NCI-H2081 (cell line): ENCODE data around the gene TNS3.
"Not testable (repeated sequence)": the region's sequence is repeated elsewhere in the genome, so short reads cannot be mapped to it uniquely, and the experiment has no call there.

Experiments used
- DNase-seq, 2 experiments: peaks; one replicate each; lab custom pipeline; 2025; lab: John Stamatoyannopoulos, UW

Gene TNS3

DNA sequence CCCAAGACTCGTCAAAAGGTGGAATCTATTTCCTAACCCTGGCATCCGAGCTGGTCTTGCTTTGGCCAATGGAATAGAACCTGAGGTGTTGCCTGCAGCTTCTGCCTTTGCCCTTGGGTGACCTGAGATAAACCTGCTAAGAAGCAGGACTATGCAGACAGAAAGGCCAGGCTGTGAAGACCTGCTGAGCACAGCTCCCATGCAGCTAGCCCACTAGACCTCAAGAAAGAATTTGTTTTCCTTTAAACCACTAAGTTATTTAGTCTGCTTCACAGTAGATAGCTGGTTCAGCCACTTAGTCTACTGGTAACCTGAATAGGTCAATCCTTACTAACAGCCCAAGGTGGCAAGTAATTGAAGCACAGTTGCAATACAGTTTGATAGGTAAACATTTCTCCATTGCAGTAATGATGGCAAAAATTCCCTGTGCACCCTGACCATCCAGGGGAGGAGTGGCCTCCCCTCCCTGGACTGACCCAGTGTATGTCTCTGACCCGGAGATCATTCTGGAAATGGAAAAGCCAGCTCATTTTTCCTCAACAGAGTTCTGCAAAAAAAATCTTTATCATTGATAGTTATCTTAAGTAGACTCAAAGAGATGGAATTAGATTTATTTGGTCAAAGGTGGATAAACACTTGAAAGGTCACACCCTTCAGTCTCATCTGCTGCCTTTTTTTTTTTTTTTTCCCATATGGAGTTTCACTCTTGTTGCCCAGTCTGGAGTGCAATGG lies 20.0 kb downstream of the TNS3 start:
- no peak for DNase-seq

GRCh38 chr7:47559306-47560220 lies 22.3 kb downstream of the TNS3 start:
- no peak for DNase-seq

DNA sequence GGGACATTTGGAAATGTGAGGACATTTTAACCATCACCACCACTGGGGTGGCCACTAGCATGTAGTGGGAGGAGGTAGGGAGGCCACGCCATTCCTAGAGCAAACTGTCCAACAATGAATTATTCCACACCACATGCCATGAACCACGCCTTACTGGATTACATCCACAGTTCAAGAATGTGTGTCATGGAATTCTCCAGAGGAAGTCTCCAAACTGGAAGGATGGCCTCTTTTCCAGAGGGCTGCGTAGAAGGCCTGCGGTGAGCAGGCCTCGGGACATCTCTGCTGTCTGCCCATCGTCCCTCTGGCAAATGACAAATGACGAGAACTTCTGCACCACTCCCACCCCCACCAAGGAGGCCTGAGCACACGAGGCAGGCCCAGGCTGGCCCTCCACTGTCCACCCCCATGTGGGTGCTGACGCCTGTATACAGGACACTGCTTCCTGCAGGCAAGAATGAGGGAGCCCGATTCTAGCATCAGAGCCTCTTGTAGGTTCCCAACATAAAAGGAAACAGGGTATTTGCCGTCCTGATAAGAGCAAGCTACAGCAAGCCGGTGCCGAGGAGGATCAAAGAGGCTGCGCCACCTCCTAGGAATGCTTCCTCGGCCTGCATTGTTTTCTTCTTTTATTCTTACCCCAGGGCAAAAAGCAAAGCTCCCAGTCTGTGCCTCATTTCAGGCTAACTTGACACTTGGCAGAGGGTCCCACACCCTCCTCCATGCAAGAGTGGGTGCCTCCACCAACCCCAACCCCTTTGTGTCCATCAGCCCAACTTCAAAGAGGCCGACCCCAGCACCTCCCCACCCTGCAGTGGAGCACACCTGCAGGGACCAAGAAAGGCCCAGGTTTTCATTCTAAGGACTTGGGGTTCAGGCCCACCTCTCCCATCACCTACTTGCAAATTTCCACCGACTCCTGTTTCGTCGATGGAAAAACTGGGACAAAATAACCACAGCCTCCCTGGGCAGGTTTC lies 23.9 kb downstream of the TNS3 start:
- no peak for DNase-seq

- no peak for DNase-seq
These were observed 24.6 kb downstream of the TNS3 start for GRCh38 chr7:47557317-47557693.

GRCh38 chr7:47556511-47557180 lies 25.3 kb downstream of the TNS3 start:
- DNase-seq: no peak

- DNase-seq: no peak
These were observed 28.6 kb downstream of the TNS3 start for GRCh38 chr7:47553309-47553708.

DNA sequence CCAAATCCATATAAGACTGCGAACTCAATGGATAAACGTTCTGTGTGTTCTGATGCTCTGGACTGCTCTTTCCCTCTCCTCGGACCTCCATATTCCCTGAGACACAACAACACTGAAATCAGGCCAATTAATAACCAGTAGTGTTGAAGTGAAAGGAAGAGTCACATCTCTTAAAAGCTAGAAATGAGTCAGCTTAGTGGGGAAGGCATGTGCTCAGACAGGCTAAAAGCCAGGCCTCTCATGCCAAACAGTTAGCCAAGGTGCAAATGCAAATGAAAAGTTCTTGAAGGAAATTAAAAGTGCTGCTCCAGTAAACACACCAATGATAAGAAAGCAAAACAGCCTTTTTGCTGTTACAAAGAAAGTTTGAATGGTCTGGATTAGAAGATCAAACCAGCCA lies 29.3 kb downstream of the TNS3 start:
- DNase-seq: no peak

DNA sequence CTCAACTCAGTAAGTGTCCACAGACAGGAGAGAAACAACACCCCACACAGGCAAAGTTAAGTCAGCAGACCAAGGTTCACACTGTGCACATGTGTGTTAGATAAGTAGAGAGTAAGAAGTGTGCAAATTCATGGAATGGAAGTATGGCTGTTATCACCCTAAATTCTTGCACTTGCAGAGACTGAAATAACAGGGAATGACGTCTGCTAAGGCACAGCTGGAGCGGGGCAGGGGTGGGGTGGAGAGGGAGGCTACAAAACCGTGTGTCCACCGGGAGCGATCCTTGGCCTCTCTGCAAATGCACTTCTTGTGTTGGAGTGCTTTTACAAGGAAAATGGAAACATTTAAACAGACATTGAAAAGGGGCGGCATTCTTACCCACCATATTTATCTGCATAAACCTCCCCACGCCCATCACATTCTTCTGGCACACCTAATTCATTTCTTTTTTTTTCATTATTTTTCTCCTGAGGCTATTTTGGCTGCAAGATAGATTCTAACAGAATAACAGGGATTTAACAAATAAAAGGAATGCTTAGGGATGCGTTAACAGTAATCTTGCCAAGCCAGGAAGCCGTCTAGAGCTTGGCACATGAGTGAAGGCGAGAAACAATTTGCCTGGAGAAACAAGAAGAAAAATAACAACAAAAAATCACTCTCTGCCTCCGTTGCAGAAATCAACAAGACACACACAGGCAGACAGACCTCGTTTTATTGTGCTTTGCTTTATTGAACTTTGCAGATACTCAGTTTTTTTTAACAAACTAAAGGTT lies 30.1 kb downstream of the TNS3 start:
- no peak for DNase-seq

- no peak for DNase-seq
These were observed 31.0 kb downstream of the TNS3 start for GRCh38 chr7:47550788-47551470.

DNA sequence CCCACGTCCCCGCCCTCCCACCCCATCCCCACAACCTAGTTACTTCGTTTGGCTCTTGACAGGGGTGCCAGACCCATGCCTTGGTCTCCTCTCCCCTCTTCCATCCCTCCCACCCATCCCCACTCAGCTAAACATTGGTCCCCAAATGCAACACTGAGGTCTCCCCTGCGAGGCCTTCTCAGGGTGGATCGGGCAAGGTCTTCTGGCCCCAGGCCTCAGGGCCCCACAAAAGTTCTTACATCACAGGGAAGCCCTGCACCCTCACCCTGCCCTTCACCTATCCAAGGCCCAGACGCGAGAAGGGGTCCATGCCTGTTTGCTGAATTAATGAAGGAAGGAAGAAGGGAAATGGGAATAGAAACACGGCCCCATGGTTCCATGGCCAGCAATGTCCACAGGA lies 32.0 kb downstream of the TNS3 start:
- no peak for DNase-seq

DNA sequence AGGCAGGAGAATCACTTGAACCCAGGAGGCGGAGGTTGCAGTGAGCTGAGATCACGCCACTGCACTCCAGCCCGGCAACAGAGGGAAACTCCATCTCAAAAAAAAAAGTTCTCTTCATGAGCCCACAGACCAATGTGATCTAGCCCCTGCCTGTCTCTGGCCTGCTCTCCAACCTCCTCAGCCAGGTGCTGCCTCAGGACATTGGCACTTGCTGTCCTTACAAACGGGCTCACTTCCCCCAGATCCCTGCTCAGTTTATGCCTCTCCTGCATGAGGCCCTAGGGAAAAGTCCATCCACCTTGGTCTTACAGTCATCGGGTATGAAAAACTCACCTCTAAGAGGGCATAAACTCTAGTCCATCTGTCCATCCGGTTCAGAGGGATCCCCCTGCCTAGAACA lies 32.5 kb downstream of the TNS3 start:
- DNase-seq: no peak

- no peak for DNase-seq
These were observed 33.4 kb downstream of the TNS3 start for GRCh38 chr7:47548546-47548945.

GRCh38 chr7:47546733-47547494 lies 35.0 kb downstream of the TNS3 start:
- DNase-seq: no peak

- no peak for DNase-seq
These were observed 35.7 kb downstream of the TNS3 start for GRCh38 chr7:47546171-47546570.

DNA sequence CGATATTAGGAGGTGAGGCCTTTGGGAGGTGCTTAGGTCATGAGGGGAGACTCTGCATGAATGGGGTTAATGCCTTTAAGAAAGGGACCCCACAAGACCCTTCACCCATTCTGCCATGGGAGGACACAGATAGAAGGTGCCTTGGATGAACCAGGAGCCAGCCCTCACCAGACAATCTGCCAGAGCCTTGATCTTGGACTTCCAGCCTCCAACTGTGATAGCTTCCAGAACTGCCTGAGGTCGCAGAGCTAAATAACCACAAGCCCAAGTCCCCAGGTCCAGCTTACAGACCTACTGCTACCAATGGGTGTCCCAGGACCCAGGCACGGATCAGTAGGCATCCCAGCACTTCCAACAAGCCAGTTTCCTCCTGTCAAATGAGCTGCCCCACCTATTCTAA lies 37.5 kb downstream of the TNS3 start:
- DNase-seq: no peak

DNA sequence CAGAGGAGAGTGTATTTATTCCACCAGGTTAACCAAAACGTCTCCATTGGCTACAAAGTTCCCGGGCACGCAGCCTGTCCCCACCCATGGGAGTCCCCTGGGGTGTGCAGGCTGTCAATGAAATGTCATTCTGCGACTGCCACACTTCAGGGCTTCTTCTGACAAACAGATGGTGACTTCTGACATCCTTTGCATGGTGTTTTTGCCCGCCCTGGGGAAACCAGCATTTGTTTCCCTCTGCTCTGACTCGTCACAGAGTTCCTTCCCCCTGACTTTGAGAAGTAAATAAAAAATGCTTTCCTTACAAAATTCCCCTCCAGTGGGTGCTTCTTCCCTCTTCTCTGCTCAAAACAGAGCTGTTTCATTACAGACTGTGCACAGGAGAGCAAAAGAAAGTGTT lies 38.2 kb downstream of the TNS3 start:
- DNase-seq: no peak

GRCh38 chr7:47543056-47543455 lies 38.9 kb downstream of the TNS3 start:
- DNase-seq: no peak

DNA sequence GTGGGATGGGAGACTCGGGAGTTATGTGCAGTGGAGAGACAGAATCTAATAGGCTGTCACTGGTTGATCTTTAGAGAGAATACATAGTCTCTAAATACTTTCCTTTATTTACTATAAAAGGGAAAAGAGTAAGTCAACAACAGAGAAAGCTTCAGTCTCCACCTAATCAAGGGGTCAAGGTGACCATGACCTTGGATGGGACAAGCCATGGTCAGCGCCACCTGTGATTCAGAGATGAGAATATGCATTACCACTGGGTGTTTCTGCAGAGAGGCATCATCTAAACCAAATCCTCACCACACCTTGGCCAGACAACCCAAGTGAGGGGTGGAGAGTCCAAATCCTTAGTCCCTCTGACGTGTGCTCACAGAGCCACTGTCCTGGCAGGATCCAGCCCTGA lies 39.9 kb downstream of the TNS3 start:
- DNase-seq: no peak

- not testable (repeated sequence) for DNase-seq
These were observed 40.4 kb downstream of the TNS3 start for GRCh38 chr7:47541485-47541884.
